ENCODE results near the gene IRF2. TPM values are rescaled to one million over a fixed set of nuclear protein-coding genes. Genes with fewer than 3 reads are reported as not detected.
A peak's percentile ranks its signal among the peaks of the same experiment; 100 is the strongest.
"Not testable (repeated sequence)": the region's sequence is repeated elsewhere in the genome, so short reads cannot be mapped to it uniquely, and the experiment has no call there.

Gene IRF2
- total and polyA plus RNA-seq, 2 experiments from 2014 or later = 4.0 to 12.0 TPM

GRCh38 chr4:184384810-184385557 is 89.4 kb downstream of the IRF2 start:
- no peak for DNase-seq (ENCODE audit: low read depth in 1 of 2, low spot score in 1 of 2)
- peaks cover 47% of the 10 kb centered on the region for H3K4me1 ChIP-seq (ENCODE audit: low read depth)

DNA sequence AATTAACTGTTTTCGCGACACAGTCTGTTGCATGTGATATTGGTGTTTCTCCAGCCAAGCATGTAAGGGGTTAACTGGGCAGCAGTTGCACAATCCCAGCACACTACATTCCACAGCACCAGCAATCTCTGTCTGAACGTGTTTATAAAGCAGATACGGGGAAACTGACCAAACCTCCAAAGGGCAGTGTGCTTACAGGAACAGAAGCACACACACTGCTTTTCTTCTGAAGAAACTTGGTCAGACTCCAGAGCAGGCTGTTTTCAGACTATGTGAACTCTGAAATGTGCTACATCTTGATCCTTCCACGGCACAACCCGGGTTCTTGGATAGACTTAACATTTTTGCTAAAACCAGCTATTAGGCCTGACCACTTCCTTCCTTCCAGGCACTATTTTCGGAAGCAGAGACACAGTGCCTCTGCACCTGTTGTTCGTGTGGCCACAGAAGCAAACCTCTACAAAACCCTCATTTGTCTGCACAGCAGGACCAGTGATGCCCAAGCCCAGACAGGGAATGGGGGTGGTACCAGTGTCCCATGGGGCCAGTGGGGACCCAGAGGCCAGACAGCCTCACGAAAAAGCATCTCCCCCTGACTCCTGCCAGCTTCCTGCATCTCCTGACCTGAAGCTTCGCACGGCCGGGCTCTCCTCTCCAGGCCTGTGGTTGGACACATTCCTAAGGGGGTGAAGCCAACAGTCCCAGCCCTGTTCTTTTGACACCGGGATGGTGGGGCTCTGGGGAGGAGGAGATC is 90.1 kb downstream of the IRF2 start:
- TF ChIP-seq, protein P1, sequence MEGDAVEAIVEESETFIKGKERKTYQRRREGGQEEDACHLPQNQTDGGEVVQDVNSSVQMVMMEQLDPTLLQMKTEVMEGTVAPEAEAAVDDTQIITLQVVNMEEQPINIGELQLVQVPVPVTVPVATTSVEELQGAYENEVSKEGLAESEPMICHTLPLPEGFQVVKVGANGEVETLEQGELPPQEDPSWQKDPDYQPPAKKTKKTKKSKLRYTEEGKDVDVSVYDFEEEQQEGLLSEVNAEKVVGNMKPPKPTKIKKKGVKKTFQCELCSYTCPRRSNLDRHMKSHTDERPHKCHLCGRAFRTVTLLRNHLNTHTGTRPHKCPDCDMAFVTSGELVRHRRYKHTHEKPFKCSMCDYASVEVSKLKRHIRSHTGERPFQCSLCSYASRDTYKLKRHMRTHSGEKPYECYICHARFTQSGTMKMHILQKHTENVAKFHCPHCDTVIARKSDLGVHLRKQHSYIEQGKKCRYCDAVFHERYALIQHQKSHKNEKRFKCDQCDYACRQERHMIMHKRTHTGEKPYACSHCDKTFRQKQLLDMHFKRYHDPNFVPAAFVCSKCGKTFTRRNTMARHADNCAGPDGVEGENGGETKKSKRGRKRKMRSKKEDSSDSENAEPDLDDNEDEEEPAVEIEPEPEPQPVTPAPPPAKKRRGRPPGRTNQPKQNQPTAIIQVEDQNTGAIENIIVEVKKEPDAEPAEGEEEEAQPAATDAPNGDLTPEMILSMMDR (IDR thresholded peaks at IDR 0.05; ENCODE audit: low read depth, low read length) = no peak
- peaks cover 47% of the 10 kb centered on the region for H3K4me1 ChIP-seq (ENCODE audit: low read depth)
- peak; percentile 28 to 98 for DNase-seq (ENCODE audit: low read depth in 1 of 2, low spot score in 1 of 2)
- H3K27ac ChIP-seq = no peak overlapping the region
- H3K9me3 ChIP-seq (ENCODE audit: low read depth) = no peaks in the 10 kb centered on the region
- no peak overlapping the region for H3K4me3 ChIP-seq
- H3K27me3 ChIP-seq = no peaks in the 10 kb centered on the region
- no peaks in the 10 kb centered on the region for H3K36me3 ChIP-seq

More at GRCh38 chr4:184384810-184385557, 89.4 kb downstream of the IRF2 start:
- Histone ChIP-seq H3K9me3 (ENCODE audit: low read depth) (no peaks in the 10 kb centered on the region), H3K27me3 (no peaks in the 10 kb centered on the region), H3K27ac (no peak overlapping the region), H3K4me3 (no peak overlapping the region), H3K36me3 (no peaks in the 10 kb centered on the region)
- TF ChIP-seq, protein P1 (IDR thresholded peaks at IDR 0.05; ENCODE audit: low read depth, low read length) = no peak

GRCh38 chr4:184383497-184384055 is 90.8 kb downstream of the IRF2 start:
- Histone ChIP-seq H3K9me3 (ENCODE audit: low read depth) (no peaks in the 10 kb centered on the region), H3K36me3 (no peaks in the 10 kb centered on the region), H3K4me3 (no peak overlapping the region), H3K27me3 (no peaks in the 10 kb centered on the region), H3K4me1 (ENCODE audit: low read depth) (peaks cover 45% of the 10 kb centered on the region), H3K27ac (no peak overlapping the region)
- peak in 1 of 2 donors; percentile 95 for DNase-seq (ENCODE audit: low read depth in 1 of 2, low spot score in 1 of 2)
- TF ChIP-seq, protein P1 (IDR thresholded peaks at IDR 0.05; ENCODE audit: low read depth, low read length) = no peak

DNA sequence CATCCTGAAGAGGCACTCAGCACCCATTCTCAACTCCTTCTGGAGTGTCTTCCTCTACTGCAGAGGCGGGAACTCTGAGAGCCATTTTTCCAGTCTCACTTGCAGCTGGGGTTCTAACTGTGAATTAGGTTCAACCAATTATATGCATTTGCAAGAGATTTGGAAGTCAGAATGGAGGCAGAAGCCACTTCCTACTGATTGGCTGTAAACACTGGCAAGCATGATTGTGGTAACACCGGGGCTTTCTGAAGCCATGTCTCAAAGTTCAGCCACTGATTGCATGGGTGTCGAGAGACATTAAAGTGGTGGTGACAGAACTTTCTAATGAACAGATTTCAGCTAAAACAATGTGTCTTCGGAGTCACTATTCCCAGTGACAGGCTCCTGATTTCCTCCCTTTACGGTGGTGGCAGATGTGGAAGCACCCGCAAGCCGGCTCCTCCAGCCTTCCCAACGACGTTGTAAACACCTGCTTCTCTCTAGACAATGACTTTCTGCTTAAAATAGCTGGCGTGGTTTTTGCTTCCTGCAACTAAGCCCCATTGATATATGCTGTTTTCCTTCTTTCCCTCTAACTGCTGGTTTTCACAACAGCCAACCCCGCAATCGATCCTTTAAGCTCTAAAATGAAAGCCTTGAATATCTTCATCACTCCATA is 92.0 kb downstream of the IRF2 start:
- peak in 1 of 2 donors; percentile 20 for DNase-seq (ENCODE audit: low read depth in 1 of 2, low spot score in 1 of 2)
- Histone ChIP-seq H3K9me3 (ENCODE audit: low read depth) (no peaks in the 10 kb centered on the region), H3K36me3 (no peaks in the 10 kb centered on the region), H3K27me3 (no peaks in the 10 kb centered on the region), H3K4me3 (no peak overlapping the region), H3K27ac (no peak overlapping the region), H3K4me1 (ENCODE audit: low read depth) (peaks cover 36% of the 10 kb centered on the region)
- TF ChIP-seq, protein P1 (IDR thresholded peaks at IDR 0.05; ENCODE audit: low read depth, low read length) = no peak

GRCh38 chr4:184380707-184381106 is 93.6 kb downstream of the IRF2 start:
- H3K9me3 ChIP-seq (ENCODE audit: low read depth) = no peaks in the 10 kb centered on the region
- TF ChIP-seq, protein P1 (IDR thresholded peaks at IDR 0.05; ENCODE audit: low read depth, low read length) = no peak
- no peak overlapping the region for H3K27ac ChIP-seq
- no peaks in the 10 kb centered on the region for H3K36me3 ChIP-seq
- H3K4me1 ChIP-seq (ENCODE audit: low read depth) = peaks cover 34% of the 10 kb centered on the region
- DNase-seq (ENCODE audit: low read depth in 1 of 2, low spot score in 1 of 2) = no peak
- H3K4me3 ChIP-seq = no peak overlapping the region
- H3K27me3 ChIP-seq = no peaks in the 10 kb centered on the region

GRCh38 chr4:184380214-184380613 is 94.1 kb downstream of the IRF2 start:
- H3K36me3 ChIP-seq; H3K4me3 ChIP-seq; H3K27ac ChIP-seq; DNase-seq (ENCODE audit: low read depth in 1 of 2, low spot score in 1 of 2); H3K9me3 ChIP-seq (ENCODE audit: low read depth); H3K27me3 ChIP-seq: not testable (repeated sequence)
- peaks cover 34% of the 10 kb centered on the region for H3K4me1 ChIP-seq (ENCODE audit: low read depth)
